Right kidney (tissue), 1 donor: ENCODE data around the gene AMPD1.
A peak's percentile ranks its signal among the peaks of the same experiment; 100 is the strongest.

Experiments used
- DNase-seq: peaks from one replicate; pipeline ENCODE4 v3.0.0-alpha.2; 2016

Gene AMPD1

DNA sequence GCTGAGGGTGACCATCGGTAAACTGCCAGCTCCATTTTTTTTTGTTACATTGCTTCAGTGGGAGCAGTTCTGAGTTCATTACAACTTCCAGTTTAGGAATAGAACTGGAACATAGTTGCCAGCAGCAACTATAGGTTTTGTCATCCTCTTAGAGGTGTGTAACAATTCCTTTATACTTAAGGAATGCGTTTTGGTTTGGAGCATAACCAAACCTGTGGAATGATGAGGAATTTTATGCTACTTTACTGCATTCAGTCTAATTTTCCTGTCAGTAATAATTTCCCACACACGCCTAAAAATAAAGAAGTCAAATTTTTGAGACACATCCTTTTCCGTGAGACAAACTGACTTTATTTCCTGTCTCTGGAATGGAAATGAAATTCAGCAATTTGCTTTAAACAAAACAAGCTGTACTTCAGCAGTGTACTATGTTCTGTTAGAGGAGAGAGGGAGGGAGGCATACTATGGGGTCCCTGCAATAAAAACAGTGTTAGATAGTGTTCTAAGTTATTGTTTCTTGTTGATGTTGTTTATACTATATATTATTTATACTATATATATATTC, 4.8 kb upstream of the AMPD1 start:
- DNase-seq: no peak

DNA sequence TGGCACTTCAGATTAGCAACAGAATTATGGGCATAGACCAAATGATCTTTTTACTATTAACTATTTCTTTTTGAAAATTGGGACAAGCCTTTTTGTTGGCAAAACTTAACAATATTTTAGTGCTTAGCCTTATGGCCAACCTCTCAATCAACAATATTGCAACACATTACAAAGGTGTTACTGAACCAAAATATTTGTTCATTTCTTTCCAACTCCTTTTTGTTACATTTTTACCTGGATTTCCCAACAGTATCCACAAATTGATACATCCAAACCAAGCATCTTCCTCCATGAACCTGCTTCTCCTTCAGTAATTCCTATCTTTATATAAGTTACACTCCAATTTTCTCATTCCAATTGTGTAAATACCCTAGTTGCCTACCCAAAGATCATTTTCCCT, 1.5 kb upstream of the AMPD1 start:
- DNase-seq: no peak

DNA sequence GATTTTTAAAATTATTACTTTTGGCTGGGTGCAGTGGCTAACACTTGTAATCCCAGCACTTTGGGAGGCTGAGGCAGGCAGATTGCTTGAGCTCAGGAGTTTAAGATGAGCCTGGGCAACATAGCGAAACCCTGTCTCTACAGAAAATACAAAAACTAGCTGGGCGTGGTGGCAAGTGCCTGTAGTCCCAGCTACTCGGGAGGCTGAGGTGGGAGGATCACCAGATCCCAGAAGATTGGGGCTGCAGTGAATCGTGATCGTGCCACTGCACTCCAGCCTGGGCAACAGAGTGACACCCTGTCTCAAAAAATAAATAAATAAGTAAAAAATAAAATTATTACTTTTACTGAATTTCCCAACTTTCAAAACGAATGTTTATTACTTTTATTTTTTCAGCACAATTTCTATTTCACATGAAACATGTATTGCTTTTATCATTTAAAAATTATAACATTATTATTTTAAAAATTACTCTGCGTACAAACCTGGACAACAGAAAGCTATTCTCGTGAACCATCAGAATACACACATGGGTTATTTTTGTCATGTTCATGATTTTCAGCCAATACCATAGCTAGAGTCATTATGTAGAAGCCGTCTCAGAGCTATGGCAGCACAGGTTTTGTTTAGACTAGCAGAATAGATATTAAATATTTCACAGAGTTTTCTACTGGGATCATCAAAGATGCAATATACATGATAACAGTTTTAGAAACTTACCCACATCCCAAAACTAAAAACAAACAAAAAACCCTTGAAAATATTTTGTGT, 621 bp downstream of the AMPD1 start:
- DNase-seq: no peak

DNA sequence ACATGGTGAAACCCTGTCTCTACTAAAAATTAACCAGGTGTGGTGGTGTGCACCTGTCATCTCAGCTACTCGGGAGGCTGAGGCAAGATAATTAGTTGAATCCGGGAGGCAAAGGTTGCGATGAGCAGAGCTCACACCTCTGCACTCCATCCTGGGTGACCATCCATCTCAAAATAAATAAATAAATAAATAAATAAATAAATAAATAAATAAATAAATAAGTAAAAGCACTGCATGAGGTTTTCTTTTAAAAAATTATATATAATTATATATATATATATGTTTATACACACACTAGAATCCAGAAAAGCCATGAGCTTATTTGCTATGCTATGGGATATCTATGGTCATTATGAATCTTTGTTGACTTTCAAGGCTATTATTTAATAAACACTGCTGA, 2.4 kb downstream of the AMPD1 start:
- no peak for DNase-seq

DNA sequence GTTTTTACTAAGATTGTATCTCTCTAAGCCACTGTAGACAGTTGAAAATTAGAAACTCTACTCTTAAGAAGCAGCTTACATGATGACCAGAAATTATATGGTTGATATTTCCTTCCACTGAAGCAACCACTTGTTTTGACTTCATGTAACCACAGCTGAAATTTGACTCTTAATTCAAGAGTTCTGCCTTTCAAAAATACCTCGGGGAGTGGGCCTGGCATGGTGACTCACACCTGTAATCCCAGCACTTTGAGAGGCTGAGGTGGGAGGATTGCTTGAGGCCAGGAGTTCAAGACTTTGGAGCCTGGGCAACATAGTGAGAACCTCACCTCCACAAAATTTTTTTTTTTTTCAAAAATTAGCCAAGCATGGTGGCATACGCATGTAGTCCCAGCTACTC, 4.3 kb downstream of the AMPD1 start:
- DNase-seq: no peak

DNA sequence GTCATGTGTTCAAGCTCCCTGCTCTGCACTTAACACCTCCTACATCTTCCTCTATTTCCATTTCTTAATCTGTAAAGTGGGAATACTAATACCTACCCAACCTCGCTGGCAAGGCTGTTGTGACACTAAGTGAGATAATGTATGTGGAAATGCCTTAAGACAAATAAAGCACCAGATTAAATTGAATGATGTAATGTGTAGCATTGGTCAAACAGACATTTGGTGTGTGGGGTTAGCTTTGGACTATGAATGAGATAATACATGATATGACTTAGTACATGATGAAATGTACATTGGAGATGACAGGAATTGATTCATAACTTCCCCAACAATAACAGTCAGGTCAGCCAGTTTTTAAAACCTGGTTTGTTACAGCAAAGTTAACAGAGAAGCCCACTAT, 5.2 kb downstream of the AMPD1 start:
- DNase-seq: no peak

DNA sequence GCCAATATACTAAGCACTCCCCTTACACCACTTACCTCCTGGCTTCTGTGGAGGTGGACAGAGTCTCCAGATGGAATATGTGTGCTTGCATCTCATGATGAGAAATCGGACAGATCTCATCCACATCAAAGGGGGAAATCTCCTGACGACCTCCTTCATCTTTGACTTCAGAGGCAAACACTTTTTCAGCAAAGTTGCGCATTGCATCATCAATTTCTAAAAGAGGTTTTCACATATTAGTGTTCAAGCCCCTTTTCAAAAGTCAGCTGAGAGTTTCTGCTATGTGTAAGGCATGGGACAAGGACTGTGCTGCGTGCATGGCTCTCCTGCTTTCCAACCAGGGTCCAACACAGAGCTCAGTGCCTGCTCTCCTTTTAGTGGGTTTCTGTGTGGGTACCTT, 6.8 kb downstream of the AMPD1 start:
- no peak for DNase-seq

DNA sequence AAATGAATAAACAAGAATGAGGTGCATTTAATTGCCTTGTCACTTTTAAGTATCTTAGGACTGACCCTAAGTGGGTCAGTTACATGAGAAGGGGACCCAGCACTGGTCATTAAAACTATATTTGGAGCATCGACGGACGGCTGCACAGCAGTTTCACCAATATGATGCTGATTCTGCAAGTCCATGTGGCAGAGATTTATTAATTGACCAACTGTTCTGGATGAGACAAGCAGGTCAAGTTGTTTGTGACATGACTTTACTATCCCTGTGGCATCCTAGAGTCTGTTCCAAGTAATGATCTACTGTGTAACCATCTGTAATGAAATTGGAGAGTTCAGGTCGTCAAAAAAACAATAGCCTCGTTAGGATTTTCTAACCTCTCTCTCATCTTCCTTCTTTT, 9.5 kb downstream of the AMPD1 start:
- no peak for DNase-seq

DNA sequence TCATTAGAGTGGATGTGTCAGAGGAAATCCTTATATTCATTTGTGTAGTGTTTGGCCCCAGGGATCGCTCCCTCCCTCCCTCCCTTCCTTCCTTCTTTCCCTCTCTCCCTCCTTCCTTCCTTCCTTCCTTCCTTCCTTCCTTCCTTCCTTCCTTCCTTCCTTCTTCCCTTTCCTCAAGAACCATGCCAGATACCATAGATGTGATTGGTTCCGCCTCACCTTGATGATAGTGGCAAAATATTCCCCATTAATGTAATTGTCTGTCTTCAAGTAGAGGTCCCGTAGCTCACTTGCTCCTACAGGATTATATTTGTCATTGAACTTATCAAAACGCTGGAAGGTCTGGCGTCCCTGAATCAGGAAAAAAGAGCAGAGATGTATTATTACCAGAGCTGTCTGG, 17.7 kb downstream of the AMPD1 start:
- DNase-seq: no peak

DNA sequence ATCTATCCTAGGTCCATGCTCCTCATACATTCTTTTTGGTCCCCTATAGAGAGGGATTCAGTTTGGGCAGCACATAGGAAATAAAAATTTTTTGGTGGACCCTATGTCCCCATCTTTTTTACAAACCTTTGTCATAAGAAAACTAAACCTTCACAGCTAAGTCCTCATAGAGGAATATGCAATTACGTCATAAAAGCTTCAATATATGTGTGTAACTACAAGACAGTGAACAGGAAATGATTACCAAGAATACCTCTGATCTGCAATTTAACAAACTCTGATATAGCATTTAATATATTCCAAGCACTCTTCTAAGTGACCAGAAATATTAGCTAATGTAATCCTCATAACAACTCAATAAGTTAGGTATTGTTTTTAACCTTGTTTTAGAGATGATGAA, 19.2 kb downstream of the AMPD1 start:
- no peak for DNase-seq

DNA sequence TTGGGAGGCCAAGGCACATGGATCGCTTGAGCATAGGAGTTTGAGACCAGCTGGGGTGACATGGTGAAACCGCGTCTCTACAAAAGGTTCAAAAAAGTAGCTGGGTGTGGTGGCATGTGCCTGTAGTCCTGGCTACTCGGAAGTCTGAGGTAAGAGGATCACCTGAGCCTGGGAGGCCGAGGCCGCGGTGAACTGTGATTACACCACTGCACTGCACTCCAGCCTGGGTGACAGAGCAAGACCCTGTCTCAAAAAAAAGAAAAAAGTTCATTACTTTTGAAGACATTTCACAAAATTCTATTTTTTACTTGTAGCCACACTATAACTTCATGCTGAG, 23.4 kb downstream of the AMPD1 start:
- no peak for DNase-seq

DNA sequence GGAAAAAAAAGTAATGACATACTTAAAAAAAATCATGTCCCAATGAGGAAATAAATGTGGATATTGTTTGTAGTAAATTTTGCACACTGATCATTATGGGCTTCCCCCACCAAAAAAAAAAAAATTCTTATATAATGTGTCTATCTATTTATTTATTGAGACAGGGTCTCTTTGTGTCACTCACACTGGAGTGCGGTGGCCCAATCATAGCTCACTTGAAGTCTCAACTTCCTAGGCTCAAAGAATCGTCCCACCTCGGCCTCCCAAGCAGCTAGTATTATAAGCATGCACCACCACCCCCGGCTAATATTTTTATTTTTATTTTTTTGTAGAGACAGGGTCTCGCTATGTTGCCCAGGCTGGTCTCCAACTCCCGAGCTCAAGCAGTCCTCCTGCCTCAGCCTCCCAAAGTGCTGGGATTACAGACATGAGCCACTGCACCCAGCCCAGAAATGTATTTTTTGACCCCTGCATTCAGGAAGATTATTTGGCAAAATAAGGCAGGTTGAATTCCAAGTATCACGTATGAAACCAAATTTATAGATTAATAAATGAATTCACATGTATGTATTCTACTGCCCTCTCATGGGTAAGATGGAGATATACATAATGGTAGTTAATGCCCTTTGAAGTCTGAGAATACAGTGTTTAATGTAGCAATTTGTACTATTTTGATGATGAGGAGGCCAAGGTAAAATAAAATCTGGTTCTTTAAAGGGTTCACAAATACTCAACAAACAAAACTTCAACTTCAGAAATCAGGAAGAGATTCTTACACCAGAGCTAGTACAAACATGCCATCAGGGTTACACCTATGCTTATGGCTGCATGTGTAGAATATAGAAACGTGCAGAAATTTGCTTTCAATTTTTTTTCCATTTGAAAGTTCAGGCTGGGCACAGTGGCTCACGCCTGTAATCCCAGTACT, 24.1 kb downstream of the AMPD1 start:
- DNase-seq: no peak

DNA sequence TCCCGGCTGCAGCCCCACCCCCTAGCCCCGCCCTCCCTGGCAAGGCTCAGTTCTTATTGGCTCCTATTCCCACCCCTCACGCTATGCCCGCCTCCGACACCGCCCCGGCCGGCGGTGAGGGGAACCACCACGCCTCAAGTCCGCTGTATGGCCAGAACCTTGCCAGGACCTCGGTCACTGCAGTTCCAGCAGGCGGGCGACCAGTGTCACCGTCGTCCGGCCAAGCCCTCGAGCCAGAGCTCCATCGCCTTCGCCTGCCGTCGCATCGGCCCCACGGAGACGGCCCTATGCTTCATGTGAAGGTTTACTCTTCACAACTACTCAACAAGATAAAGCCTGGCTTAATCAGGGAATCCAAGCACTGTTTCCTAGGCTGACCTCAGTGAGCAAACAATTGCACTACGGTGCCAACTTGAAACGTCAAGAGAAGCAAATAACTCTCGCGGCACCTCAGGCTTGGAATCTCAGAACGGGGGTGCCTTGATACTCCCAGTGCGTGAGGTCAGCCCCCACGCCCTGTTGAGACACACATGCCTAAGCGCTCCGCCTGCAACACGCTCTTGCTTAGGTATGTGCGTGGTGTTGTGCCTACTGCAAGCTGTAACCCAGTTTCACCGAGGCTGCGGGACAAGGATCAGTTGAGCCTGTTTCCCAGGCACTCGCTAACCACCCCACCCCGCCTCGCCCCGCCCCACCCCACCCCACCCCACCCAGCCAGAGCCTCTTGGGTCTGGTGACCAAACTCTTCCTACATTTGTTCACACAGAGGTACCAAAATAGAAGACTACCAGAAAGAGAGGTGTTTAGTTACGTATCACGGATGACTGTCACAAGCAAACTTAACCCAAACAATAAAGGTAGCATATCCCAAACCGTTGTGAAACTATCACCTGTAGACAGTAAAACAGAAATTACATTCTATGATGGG, 25.0 kb downstream of the AMPD1 start:
- DNase-seq: peak; percentile 90

DNA sequence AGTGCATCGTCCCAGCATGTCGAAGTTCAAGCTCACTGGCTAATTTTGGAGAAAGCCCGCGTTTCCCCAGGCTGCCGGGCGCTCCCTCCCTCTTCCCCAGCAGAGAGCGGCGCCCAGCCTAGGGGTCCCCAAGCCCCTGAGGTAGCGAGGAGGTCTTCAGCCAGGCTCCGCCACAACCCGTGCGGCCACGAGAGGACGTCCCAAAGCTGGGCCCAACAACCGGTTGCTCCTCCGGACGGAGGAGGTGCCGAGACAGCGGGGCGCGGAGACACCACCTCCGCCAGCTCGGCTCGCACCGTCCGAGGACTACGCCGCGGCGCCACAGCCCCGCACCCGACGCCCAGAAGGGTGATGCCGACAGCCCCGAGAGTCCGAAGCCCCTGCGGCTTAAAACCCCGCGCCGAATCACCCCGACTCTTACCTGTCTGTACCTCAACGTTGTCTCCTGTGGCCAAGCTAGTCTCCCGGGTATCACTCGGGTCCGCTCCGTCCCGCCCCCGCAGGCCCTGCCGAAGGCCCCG, 25.7 kb downstream of the AMPD1 start, which contains the start of gene DENND2C:
Gene DENND2C (minus strand): TSS at position 488 of the 521 bp plus-strand sequence. CDS start 44,065 bp downstream, outside the sequence.
- DNase-seq: peak; percentile 93

DNA sequence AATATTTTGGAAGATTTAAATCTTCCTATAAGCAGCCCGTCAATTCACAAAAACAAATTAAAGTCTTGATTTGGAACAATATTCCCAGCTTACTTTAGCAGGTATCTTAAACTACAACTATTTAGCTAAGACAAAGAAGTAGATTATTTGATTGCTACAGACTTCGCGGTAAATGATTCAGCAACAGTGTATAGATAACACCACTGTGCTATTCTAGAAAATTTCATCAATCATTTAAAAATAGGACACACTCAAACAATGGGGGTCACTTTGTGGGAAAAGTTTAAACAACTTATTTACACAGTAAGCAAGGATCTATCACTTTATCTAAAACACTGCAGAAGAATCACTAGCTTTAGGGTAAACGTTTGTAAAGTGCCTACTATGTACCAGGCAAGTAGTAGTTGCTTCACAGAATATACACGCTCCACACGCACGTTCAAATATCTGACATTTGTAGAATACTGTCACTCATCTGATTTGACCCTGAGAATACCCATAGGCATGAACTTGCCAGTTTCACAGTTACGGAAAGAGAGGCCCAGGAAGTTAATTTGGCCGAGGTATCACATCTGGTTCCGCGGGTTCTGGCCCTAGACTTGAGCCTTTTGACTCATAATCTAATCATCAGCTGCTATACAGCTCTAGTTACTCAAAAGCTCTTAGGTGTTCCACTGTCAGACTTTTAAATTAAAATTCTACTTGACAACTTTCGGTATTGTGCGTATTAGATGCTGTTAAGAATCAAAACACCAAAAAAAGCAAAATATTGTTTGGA, 26.4 kb downstream of the AMPD1 start:
- no peak for DNase-seq

DNA sequence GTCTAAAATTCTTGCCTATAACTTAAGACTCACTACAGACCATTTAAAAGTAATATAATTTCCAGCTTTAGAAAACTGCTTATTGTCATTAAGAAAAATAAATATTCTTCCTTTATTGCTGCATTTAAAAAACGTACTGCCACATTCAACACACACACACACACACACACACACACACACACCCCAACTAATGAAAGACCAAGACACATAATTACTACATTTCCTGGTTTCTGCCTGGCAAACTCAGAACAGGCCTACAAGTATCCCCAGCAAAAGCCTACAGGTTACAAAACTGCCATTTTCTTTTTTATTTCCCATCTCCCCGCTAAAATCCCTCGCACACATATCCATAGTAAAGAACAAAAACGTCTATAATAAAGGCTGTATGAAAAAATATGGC, 27.0 kb downstream of the AMPD1 start:
- no peak for DNase-seq

DNA sequence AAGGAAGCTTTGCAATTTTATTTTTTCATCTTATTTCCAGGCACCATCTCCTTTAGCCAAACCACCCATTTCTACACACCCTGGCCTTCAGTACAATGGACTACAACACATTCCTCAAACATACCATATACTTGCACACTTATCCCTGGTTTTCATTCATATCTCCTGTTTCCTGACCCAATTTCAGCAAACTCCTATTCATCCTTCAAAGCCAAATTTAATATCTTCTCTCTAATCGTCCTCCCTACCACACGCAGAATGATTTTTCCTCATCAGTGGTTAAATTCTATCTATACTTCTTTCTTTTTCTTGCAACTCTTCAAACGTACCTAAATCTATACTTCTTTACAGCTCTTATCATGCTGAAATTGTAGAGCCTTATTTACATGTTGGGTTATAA, 28.4 kb downstream of the AMPD1 start:
- no peak for DNase-seq

DNA sequence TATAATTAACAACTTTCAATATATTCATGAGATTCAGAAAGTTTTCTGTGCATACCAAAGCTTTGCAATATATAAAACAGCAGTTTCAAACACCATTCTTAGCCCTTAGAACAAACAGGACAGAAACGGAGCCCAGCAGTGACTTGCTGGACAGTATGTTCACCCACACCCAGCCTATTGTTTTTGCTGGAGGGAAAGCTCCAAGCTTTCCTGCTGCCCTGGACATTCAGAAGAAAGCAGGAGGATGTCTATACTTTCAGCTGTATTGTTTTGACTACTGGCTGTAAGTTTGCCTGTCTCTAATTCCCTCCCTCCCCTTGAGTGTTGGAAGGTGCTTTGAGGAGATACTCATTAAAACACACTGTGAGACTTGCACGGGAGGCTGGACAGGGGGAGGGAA, 35.1 kb downstream of the AMPD1 start:
- no peak for DNase-seq

DNA sequence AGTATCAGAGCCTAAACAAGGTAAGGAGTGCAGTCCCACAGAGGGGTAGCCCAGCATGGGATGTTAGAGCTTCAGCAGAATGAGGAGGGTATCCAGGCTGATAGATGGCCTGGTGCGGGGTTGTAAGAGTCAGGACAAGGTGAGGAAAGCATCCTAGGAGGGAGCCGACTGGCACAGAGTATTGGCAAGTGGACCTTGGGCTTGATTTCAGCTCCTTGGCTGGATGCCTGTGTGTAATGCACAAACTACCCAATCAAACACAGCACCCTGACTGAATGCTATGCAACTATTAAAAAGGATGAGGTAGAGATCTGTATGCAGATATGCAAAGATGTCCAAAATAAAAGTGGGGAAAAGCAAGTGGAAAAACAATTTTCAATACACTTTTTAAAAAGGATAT, 43.5 kb downstream of the AMPD1 start:
- no peak for DNase-seq

DNA sequence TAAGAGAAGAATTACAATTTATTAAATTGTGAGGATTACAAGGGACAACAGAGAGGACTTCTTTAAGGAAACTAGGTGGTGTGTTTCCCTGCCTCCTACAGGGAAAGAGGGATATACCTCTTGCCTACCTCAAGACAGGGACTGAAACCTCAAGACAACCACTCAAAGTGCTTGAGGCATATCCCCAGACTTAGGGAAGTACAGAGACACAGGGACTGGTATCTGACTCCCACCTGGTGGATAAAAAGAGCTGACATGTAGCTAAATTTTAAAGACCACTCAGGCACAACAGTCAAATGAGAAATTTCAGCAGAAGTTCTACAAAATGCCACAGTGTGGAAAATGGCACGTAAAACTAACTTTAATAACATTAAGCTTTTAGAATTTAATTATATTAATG, 46.8 kb downstream of the AMPD1 start:
- DNase-seq: no peak

DNA sequence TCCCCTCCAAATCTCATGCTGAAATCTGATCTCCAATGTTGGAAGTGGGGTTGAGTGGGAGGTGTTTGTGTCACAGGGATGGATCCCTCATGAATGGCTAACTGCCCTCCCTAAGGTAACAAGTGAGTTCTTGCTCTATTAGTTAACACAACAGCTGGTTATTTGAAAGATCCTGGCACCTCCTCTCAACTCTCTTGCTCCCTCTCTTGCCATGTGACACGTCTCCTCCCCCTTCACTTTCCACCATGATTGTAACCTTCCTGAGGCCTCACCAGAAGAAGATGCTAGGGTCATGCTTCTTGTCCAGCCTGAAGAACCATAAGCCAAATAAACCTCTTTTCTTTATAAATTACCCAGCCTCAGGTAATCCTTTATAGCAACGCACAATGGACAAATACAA, 54.0 kb downstream of the AMPD1 start:
- no peak for DNase-seq
